Activated CD8-positive, alpha-beta memory T cell treated with anti-CD3 and anti-CD28 coated beads for 36 hours (primary cell): Measurements from ENCODE around the gene PTPN20. TPM values are rescaled to one million over a fixed set of nuclear protein-coding genes. Genes with fewer than 3 reads are reported as not detected.

ENCODE experiments used
- CTCF ChIA-PET: fragments of 350-600 bp; sonication (Branson Sonifier 250); formaldehyde crosslinking; loops from one replicate; lab custom pipeline; 2021; ENCODE audit warnings: antibody characterized with exemption; lab: Charles Lee
- POLR2A ChIA-PET: fragments of 350-600 bp; sonication (Branson Sonifier 250); formaldehyde crosslinking; loops from one replicate; lab custom pipeline; 2021; ENCODE audit warnings: antibody characterized with exemption; lab: Charles Lee
- total RNA-seq, 2 experiments: library from RNA; stranded (reverse); gene quantifications; one replicate each; pipeline ENCODE4 v1.2.3, GENCODE V29; 2021

The PTPN20 gene
- total RNA-seq, 2 experiments from 2014 or later = 0.70 to 1.1 TPM

DNA sequence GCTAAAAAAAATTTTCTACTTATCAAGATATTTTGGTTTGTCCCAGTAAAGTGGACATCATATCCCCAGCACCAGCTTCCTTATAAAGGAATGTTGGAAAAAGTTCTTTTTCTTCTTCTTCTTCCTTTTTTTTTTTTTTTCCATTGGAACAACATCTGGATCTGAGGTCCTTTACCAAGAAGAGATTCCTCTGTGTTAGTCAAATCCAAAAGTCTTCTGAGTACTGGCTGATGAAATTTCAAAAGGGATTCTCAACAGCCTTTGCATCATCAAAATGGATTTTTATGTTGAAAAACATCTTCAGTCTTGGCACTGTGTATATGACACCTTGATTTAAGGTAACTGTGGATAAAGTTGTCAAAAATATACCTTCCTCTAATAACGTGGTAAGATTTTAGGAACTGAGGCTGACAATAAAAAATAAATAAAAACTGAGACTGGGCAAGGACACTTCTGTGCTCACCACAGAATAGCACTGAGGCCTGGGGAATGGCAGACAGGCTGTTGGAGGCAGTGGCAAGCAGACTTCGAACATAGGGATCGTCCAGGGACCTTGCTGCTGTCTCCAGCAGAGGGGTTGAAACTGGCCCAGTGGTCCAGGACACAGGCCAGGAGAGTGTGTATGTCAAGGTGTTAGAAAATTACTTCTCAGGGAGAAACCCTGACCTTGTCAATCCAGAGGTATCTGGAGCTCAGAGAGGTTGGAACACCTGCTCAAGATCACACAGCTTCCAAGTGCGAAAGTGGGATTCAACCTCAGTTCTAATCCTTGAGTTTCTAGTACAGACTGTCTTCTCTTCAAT lies 130.4 kb downstream of the PTPN20 start:
- POLR2A ChIA-PET = no interaction called here
- CTCF ChIA-PET = interaction anchor here (1.5 kb wide), 1 partner anchor 256 kb away, joined by 4 read pairs; no protein-coding TSS in a partner anchor

DNA sequence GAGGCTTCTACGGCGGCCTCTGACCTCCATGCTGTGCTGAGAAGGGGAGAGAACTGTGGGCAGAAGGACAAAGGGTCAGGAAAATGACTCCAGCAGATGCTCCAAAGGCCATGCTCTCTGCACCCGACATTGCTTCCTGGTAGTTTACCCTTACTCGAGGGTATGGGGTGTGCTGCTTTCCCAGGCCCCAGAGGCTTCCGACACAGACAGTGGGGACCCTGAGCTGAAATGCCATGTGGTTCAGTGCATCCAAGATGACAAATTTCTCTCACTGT lies 130.9 kb downstream of the PTPN20 start:
- ChIA-PET CTCF (interaction anchor here (1.4 kb wide), 1 partner anchor 17 kb away, joined by 3 read pairs; no protein-coding TSS in a partner anchor), POLR2A (no interaction called here)

DNA sequence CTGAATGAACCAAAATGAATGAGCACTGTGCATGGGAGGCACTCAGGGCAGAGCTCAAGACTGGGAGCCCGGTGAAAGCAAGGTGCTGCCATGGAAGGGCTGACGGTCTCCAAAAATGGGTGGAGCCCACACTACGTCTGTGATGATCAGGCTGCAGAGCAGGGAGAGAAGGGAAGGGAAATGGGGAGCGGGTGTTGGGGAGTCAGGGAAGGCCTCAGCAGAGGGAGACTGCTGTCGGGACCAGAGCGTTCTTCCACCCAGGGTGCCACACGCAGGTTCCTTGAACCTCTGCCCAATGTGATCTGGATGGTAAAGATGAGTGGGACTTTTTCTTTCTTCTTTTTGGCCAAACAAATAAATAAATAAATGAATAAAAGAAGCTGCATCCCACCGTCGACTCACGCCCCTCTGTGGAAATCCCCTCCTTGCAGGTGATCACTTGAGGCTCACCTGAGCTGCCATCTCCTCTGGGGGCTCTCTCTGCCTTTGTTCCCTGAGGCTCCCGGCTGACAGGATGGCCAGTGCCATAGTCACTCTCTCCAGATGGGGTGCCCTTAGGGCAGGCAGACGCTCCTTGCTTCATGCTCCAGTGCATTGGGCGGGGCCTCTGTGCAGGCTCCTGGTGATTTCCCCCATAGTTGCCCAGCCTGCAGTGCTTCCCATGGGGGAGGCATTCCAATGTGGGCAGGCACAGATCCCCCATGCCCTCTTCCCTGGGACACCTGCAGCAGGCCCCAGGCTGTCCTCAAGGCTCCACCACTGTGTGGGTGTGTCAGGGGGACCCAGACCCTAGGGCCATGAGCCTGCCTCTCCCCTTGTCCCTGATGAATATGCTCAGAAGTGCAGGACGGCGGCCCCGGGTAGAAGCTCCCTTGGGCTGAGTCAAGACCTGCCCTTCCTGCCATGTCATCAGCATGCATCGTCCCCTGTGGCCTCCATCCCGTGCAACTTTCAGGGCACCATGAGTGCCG lies 131.8 kb downstream of the PTPN20 start:
- CTCF ChIA-PET = interaction anchor here (1.4 kb wide), 1 partner anchor 18 kb away, joined by 3 read pairs; no protein-coding TSS in a partner anchor
- POLR2A ChIA-PET = no interaction called here

DNA sequence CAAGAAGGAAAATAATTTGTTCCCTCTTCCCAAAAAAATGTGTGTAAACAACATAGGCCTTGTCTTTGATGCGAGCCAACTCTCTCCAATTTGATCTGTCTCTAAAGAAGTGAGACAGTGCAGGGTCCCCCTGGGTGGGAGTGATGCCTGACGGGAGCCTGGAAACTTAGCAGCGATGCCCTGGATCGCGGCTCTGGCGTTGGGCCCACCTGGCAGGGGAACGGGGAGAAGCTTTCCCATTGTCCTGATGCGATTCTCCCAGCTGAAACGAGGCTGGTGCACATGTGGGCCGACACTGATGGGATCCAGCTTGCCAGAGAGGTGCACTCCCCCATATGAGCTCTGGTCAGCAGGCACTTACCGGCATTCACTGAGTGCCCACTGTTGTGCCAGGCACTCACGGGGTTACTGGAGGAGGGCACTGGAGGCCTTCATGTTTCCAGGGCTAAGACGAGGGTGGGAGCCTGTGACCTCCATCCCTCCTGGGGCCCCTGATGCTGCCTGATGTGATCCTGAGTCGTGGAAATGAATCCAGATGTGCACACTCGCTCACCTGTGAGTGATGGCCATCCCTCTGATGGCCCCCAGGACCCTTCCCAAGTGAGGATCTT lies 132.8 kb downstream of the PTPN20 start:
- ChIA-PET POLR2A (no interaction called here), CTCF (interaction anchor here (6.2 kb wide), 1 partner anchor 268 kb away, joined by 118 read pairs; no protein-coding TSS in a partner anchor)

DNA sequence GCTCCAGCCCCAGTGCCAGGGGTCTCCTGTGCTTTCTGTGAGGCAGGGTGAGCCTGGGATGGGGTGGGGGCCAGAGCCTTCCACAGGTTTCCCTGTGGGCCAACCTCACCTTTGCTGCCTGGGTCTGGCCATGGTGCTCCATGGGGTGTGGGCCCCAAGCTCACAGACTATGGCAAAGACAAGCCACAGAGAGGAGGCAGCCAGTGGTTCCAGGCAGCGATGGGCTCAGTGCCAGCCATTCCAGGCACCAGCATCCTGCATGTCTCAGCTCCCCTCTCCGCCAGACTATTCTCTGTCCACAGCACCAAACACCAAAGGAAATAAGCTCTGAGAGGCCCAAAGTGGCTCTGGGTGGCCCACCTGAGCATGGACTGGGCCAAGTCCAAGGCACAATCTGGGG lies 133.5 kb downstream of the PTPN20 start:
- ChIA-PET CTCF (interaction anchor here (1.0 to 6.2 kb wide), 2 partner anchors 268 to 296 kb away, joined by 3 to 118 read pairs; no protein-coding TSS in a partner anchor), POLR2A (no interaction called here)

DNA sequence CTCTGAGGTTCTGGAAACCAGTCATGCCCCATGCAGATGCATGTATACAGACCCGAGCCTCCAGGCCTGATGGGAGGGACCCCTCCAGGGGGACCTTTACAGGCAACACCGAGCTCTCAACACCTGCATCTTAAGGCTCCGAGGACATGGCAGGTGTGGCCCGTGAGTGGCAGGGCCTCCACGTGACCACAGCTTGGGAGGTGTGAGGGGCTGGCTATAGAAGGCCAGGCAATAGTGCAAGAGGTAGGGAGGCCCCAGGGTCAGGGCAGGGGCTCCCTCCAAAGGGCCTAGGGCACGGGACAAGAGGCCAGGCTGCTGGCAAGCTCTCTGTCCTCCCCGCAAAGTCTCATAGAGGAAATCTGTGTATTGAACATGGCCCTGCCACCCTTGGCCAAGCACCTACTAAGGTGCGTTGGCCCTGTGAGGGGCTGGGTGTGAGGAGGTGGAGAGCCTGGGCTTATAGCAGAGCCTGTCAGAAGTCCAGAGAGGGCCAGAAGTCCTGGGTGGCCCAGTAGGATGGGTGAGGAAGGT lies 134.2 kb downstream of the PTPN20 start:
- CTCF ChIA-PET = interaction anchor here (1.0 to 6.2 kb wide), 2 partner anchors 267 to 295 kb away, joined by 3 to 118 read pairs; no protein-coding TSS in a partner anchor
- POLR2A ChIA-PET = no interaction called here

DNA sequence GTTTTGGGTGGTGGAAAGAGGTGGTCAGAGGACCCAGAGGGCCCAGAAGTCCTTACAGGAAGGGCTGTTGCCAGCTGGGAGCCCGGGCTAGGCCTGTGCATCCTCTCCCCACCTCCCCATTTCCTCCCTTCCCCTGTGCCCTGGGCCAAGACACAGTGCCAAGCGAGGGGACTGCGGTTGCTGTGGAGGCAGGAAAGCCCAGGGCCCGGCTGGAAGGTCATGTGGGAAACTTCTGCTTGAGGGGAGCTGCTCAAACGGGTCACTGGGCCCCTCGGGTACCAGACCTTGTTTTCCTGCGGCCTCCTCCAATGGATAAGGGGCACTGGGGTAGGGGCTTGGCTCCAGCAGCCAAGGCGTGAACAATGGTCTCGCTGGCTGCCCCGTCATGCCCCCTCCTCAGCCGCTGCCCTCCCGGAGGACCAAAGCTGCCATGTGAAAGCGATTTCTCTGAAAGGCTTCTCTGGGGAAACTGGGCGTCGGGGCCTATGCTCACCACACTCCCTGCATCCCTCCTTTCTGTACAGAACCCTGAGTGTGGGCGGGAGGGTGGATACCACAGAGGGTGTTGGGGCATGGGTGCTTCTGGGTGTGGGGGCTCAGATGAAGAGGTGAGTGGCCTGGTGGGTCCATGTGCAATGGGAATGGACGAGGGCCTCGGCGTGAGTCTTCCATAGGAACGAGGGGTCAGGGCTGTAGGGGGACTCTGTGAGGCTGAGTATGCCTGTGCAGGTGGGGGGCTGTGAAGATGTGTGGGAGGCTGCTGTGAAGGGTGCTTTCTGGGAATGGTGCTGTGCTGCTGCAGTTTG lies 135.3 kb downstream of the PTPN20 start:
- CTCF ChIA-PET = interaction anchor here (0.6 to 6.2 kb wide), 4 partner anchors 22 to 276 kb away, joined by 3 to 118 read pairs (median 4); partner anchors contain the start of gene GDF2
- POLR2A ChIA-PET = interaction anchor here (1.0 kb wide), 1 partner anchor 265 kb away, joined by 3 read pairs; no protein-coding TSS in a partner anchor

DNA sequence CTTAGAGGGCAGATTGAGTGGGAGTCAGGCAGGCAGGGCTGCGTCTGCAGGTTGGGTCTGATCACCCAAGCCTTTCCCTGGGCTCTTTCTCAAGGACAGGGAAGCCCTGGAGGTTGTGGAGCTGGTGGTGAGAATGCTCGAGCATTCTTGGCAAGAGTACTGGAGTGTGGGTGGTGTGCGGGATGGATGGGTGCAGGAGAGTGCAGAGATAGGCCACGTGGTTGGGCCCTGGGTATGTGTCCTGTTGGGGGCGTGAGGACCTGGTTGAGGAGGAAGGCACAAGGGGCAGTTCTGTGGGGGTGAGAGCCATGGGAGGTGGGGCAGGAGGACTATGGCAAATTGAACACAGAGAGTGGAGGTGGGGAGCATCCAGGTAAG lies 135.9 kb downstream of the PTPN20 start:
- CTCF ChIA-PET = interaction anchor here (0.9 to 6.2 kb wide), 19 partner anchors 12 to 294 kb away, joined by 3 to 118 read pairs (median 4); partner anchors contain the start of gene GDF2
- POLR2A ChIA-PET = interaction anchor here (1.0 kb wide), 1 partner anchor 264 kb away, joined by 3 read pairs; no protein-coding TSS in a partner anchor

DNA sequence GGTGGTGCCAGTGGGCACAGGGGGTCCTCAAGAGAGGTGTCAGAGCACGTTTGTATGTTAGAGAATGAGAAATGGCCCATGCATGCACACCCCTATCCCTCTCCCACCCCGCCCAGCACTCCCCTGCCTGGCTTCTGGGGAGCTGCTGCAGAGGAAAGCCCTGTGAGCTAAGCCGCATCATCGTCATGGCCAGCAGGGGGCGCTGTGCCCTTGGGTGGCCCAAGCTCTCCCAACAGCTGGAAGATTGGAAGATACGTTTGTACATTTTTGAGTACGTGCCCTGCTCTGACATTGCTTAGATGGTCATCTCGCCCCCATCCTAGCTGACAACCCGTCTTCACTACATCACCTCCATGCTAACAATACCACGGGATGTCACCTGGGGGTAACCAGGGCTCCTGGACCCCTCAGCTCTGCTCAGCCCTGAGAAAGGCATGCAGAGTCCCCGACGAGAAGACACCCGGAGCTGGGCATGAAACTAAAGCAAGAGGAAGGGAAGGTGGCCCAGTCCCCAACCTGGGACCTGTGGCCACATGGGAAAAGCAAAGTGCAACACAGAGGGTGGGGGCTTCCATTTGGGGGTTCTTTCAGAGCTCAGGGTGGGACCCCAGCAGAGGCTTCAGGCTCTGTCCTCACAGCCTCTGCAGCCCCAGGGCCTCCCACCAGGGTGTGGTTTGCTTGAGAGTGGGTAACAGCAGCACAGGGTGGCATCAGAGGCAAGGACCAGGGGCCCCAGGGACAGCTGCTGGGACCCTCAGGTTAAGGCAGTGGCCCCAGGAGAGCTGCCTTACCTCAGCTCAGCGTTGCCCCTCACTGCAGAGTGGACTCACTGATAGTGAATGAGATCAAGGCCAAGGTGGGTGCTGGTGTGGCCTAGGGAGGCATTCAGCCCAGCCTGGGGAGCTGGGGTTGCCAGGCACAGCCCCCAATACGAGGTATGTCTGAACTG lies 136.6 kb downstream of the PTPN20 start:
- ChIA-PET POLR2A (interaction anchor here (1.0 kb wide), 1 partner anchor 264 kb away, joined by 3 read pairs; no protein-coding TSS in a partner anchor), CTCF (interaction anchor here (0.9 to 6.2 kb wide), 21 partner anchors 11 to 293 kb away, joined by 3 to 118 read pairs (median 4); partner anchors contain the start of gene GDF2)

DNA sequence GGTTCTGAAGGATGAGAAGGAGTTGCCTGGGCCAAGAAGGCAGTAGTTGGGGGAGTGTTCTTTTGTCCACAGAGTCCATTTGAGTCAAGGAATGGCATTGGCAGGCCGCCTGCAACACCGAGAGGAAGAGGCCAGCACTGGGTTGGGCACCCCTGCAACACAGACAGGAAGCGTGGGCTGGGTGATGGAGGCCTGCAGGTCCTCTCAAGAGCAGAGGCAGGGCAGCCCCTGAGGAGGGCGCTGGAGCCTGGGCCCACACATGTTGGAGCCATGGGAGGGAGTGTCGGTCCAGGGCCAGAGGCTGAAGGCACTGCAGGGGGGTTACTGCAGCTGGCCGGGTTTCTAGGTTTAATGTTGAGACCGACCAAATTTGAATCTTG lies 137.3 kb downstream of the PTPN20 start:
- POLR2A ChIA-PET = no interaction called here
- CTCF ChIA-PET = interaction anchor here (1.3 to 6.2 kb wide), 11 partner anchors 11 to 292 kb away, joined by 3 to 118 read pairs (median 5); no protein-coding TSS in a partner anchor

DNA sequence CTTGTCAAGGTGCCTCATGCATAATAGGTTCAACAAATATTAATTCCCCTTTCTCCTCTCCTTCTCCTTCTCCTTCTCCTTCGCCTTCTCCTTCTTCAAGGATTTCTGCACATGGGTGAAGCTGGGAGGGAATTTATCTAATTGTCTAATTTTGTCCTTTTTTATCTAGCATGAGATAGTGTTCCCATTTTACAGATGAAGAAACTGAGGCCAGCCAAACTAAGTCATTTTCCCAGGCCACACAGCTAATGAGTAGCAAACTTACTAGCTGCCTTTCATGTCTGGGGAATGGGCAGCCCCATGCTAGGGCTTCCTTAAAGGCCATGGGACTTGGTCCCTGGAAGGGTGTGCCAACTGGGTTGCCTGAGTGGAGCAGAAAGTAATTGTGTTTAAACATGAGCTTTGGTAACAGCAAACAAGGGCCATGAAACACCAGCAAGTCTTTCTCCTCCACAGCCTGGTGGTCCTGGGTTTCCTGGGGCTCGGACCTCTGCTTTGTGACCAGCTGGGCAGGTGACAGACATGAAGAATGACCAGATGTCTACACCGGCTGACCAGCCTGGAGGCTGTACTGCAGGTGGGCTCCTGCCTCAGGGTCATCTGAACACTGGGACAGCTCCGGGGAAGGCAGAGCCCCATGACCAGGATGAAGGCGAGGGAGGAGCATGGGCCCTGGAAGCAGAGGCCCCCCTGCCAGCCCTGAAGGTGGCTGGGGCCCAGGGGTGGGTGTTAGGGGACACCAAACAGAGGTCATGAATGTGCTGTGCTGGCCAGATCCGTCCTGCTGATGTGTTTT lies 138.0 kb downstream of the PTPN20 start:
- CTCF ChIA-PET = interaction anchor here (1.4 to 6.2 kb wide), 5 partner anchors 10 to 263 kb away, joined by 4 to 118 read pairs (median 11); no protein-coding TSS in a partner anchor
- POLR2A ChIA-PET = interaction anchor here (0.7 kb wide), 1 partner anchor 262 kb away, joined by 3 read pairs; no protein-coding TSS in a partner anchor

DNA sequence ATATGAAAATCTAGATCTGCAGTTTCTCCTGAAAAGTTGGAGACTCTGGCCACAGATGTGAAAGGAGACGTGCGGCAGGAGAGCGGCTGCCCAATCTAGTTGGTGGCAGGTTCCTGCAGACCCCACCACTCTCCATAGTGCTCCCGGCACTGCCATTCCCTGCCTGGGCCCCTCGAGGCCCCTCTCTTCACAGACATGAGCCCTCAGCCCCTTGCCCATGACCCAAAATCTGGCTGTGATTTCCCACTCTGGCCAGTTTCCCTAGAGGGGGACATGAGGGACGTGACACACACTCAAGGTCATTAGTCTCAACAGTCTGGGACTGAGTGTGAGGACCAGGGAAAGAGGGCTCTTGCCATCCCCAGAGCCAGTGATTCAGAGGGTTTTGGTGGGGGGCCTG lies 138.7 kb downstream of the PTPN20 start:
- POLR2A ChIA-PET = interaction anchor here (0.7 kb wide), 1 partner anchor 262 kb away, joined by 3 read pairs; no protein-coding TSS in a partner anchor
- CTCF ChIA-PET = interaction anchor here (1.5 to 6.2 kb wide), 2 partner anchors 262 kb away, joined by 3 to 118 read pairs; no protein-coding TSS in a partner anchor

DNA sequence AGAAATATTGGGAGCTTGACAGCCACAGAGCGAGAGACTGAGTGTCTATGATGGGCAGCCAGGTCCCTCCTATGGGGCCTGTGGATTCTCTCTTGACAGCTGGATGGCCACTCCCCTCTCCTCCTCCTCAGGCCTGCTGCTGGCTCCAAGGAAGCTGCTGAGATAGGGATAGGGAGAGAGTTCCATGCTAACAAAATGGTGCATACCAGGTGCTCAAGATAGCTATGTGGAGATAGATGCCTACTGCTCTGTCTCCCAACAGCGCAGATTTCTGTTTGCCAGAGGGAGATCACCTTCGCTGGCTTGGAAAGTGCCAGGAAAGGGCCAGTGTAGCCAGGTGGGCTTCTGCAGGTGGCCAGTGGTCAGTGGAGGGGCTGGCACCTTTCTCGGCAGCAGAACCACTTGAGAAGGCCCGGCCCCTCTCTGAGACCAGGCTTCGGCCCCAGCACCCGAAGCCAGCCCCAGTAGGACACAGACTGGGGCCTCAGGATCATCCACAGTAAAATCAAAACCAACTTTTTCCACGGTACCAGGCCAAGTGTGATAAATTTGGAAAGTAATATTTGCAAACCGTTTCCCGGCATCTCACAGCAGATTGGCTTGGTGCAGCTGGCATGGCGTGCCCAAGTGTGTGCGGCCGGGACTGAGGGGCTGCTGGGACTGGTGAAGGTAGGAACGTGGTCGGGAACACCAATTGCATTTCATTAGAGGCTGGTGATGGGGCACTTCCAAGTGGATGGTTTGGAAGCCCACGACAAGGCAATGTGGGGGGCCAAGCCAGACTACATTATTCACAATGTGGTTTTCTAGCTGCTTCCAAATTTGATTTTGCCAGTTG lies 139.6 kb downstream of the PTPN20 start:
- ChIA-PET POLR2A (no interaction called here), CTCF (interaction anchor here (1.5 kb wide), 1 partner anchor 261 kb away, joined by 3 read pairs; no protein-coding TSS in a partner anchor)

DNA sequence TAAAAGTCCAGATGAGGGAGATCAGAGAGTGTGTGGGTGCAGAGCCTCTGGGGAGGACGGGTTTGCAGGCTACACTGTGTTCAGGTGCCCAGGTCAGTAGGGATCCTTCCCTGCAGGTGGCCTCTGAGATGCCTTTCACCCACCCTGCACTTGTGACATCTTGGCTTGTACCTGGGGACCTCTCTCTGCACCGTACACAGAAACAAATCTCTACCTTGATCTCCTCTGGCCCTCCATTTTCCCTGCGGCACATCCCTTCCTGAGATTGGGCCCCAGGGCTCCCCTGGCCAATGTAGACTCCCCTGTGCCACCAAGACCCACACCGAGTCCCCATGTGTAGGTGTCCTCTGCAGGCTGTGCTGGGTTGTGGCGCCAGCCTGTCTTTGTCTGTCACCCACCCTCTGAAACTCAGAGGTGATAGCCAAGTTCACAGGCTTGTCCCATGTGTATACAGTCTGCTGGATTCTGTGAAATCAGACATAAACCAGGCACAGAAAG lies 140.6 kb downstream of the PTPN20 start:
- CTCF ChIA-PET = no interaction called here
- POLR2A ChIA-PET = no interaction called here
